LNCAP (cell line): ENCODE measurements around the gene MBLAC2.

Experiments used
- TF ChIP-seq, protein P1 (sequence below): fragments of 450-650 bp; IDR thresholded peaks from 2 replicates; pipeline ENCODE4 v1.5.1; 2017; ENCODE audit warnings: mild to moderate bottlenecking

The MBLAC2 gene

DNA sequence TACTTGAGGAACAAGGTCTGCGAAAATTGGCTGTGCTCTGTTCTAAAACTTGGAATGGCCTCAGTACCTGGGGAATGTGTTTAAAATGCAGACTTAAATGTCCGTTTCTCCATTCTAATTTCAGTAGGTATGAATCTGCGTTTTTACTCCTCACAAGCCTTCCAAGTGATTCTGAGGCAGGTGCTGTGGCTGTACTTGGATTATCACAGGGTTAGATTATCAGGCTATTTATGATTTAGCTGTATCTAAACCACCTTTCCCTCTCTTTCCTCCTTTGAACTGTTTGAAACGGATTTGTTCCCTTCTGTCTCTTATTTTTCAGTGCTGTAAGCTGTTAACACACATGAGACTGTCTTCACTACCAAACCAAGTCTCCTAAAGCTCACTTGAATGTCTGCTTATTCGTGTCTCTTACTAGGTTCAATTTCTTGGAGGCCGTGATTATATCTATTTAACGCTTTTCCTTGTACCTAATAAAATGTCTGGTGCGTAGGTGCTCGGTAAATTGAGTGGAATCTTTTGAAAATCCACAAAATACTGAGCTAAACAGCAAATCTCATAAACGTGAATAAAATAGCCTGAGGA, 64.3 kb downstream of the MBLAC2 start:
- TF ChIP-seq, protein P1, sequence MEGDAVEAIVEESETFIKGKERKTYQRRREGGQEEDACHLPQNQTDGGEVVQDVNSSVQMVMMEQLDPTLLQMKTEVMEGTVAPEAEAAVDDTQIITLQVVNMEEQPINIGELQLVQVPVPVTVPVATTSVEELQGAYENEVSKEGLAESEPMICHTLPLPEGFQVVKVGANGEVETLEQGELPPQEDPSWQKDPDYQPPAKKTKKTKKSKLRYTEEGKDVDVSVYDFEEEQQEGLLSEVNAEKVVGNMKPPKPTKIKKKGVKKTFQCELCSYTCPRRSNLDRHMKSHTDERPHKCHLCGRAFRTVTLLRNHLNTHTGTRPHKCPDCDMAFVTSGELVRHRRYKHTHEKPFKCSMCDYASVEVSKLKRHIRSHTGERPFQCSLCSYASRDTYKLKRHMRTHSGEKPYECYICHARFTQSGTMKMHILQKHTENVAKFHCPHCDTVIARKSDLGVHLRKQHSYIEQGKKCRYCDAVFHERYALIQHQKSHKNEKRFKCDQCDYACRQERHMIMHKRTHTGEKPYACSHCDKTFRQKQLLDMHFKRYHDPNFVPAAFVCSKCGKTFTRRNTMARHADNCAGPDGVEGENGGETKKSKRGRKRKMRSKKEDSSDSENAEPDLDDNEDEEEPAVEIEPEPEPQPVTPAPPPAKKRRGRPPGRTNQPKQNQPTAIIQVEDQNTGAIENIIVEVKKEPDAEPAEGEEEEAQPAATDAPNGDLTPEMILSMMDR = no peak

DNA sequence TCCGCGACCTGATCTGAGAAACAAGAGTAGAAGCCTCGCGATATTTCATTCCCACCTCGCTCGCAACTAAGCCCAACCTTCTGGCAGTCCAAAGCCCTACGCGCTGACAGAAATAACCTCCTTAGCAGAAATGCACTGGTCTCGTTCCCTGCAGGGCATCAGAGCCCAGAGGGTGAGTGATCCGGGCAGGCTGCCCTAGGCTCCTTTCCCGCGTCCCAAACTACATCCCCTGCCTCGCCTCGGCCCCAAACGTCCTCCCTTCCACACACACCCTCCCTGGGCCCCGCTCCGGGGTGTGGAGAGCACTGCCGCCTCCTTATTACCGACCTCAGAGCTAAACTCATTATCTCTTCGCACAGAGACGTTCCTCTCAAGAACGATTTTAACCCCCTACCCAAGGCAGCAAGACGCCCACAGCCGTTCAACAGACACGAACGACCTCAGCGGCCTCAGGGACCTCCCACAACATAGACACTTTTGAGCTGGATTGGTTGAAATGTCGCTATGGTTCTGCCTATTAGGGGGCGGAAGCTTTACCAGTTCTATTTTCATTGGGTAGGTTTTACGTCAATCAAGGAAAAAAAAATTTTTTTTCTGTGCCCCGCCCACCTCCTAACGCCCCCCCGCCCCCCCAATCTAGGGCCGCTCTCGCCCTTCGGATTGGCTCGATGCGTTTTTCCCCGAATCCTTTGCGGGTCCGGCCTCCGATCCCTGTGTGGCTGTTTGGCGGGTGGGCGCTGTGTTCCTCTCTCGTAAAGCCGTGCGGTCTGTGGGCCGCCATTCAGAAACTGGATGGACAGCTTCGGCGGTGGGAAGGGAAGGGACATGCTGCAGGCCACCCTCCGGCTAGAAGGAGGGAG, 65.0 kb downstream of the MBLAC2 start, which contains the start of gene CETN3:
CETN3 (minus strand) TSS at position 439 of the 860 bp plus-strand sequence; CDS start at position 344, 95 bp downstream.
- TF ChIP-seq, protein P1 = no peak

DNA sequence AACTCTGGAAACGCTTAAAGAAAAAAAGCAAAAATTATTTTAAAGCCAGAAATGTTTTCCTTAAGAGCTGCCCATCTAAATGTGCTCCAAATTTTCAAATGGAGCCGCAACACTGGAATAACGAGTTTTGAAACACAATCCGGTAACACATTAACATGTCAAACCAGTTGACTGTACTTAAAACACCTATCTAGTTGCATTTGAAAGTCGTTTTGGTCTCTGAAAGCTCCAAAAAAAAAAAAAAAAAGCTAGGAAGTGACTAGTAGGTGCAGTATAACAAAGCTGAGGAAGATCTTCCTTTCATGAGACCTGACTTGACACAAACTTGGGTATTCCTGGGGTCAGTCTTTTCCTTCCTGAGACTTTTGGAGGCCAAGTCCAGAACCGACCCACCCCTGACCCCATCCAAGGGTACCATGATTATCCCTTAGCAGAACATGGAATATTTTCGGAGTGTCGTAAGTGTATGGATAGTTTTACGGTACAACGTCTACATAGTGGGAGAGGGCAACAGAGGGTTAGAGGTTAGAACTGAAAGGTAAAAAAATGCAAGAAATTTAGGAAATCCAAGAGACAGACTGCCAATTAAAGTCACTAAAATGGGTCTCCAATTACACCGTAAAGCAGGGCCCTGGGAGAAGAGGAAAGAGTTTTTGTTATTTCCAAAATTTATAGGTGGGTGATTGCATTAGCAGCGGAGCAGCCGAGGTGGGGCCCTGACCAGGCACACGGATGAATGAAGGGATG, 65.8 kb downstream of the MBLAC2 start:
- TF ChIP-seq, protein P1 = no peak
